Esophagus mucosa (tissue), 1 donor: ENCODE results near the gene C1orf56. TPM values are rescaled to one million over a fixed set of nuclear protein-coding genes. Genes with fewer than 3 reads are reported as not detected.

Experiments
- ATAC-seq: fragments of 200-7000 bp; cut with Tn5 transposase; one replicate; pipeline ENCODE4 v1.9.1; 2020
- total RNA-seq: library from RNA; stranded (reverse); gene quantifications from one replicate; pipeline ENCODE4 v1.2.4, GENCODE V29; 2023
- donor health status: DM: yes; HTN: yes; CAD: no.

C1orf56 gene, protein sequence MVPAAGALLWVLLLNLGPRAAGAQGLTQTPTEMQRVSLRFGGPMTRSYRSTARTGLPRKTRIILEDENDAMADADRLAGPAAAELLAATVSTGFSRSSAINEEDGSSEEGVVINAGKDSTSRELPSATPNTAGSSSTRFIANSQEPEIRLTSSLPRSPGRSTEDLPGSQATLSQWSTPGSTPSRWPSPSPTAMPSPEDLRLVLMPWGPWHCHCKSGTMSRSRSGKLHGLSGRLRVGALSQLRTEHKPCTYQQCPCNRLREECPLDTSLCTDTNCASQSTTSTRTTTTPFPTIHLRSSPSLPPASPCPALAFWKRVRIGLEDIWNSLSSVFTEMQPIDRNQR
- total RNA-seq = 1.3 TPM

DNA sequence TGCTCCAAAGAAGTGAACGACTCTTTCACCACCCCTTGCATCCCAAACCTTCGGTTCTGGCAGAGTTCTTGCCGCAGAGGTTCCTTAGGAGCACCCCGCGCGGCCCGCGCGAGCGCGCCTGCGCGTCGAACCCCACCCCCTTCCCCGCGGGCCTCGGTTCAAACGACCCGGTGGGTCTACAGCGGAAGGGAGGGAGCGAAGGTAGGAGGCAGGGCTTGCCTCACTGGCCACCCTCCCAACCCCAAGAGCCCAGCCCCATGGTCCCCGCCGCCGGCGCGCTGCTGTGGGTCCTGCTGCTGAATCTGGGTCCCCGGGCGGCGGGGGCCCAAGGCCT lies at the start of gene C1orf56:
Gene C1orf56 (plus strand): TSS at position 161 of the 334 bp plus-strand sequence. CDS start 97 bp downstream, at position 258.
- peak; percentile 51 for ATAC-seq

DNA sequence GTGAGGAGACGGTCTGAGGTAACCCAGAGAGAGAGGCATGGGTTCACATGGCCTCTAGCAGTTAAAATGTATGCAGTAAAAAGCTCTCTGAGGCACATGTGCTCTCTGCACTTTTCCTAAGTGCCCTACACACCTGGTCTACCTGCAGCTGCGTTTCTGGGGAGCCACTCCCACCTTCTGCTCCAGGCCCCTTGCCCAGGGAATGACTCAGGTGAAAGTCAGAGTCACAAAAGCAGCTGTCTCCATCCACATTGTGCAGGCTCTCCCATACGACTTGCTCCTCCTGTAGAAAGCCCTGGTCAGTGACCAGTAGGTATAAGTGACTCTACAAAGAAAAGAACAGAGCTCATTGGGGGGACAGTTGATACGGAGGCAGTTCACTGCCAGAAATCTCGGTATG lies 49.6 kb upstream of the C1orf56 start:
- ATAC-seq = no peak

DNA sequence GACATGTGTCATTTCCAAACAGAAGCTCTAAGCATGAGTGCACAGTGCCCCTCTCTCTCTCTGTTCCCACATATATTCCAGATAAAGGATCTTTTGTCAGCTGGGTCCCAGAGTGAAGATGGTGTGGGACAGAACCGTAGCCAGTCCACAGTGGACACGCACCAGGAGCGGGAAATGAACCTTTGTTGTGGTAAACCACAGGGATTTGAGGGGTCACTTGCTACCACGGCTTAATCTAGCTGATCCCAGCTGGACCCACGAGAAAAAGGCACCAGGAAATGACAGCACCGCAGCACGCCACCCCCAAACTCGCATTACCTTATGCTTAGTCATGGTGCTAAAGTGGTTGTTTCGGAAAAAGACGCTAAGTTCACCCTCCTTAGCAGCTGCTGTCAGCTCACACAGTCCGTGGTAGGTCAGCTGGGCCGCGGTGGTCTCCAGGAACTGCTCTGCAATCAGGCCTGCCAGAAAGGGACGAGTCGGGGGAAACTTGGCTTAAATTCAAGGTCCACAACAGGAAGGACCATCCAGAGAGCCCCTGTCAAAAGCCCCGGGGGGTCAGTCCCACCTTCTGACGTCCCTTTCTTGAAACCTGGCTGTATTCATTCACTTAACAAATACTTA lies 48.4 kb upstream of the C1orf56 start:
- ATAC-seq = no peak

DNA sequence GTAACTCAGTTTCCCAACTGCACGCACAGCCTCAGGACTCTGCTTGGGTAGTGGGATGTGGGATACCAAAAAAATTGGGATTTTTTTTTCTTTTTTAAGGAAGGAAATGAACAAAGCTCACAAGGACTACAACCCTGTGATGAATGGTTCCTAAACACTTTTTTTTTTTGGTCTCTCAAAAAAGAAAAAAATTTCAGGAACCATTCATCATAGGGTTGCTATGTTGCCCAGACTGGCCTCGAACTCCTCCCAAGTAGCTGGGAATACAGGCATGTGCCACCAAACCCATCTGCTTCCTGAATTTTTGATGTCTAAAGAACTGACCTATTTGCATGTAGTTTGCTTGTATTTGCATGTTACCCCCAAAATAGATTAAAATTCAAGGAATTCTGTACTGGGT lies 47.6 kb upstream of the C1orf56 start:
- no peak for ATAC-seq

DNA sequence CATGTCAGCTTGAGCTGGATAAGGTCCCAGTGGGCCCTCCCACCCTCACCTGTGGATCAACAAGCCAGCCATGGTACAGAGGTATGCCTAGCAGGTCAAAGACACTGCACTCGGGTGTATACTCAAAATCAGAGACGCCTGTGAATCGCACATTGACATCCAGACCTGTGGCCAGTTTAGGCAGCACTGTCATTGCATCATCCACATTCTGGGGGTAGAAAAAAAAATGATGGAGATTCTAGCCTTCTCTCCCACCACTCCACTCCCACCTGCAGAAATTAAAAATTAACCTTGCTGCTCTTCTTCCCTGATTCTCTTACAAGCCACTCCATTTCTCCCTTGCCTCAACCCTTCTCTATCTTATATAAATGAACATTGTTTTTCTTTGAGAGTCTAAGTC lies 47.1 kb upstream of the C1orf56 start:
- ATAC-seq = no peak

DNA sequence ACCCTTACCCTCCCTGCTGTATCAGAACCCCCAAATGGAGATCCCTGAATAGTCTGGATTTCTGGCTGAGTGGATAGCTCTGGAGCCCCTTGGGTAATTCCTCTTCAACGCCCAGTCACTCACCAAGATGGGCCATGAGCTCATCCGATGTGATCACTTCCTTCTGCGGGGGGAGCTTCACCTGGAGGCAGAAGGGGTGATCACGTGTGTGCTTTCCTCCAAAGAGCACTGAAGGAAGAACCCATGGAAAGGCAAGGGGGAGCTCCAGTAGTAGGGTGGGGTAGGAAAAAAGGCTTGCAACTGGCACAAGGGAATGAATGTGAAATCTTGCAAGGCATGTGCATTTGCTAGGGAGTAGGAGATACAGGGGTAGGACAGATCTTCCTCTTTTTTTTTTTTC lies 45.9 kb upstream of the C1orf56 start:
- ATAC-seq = no peak

DNA sequence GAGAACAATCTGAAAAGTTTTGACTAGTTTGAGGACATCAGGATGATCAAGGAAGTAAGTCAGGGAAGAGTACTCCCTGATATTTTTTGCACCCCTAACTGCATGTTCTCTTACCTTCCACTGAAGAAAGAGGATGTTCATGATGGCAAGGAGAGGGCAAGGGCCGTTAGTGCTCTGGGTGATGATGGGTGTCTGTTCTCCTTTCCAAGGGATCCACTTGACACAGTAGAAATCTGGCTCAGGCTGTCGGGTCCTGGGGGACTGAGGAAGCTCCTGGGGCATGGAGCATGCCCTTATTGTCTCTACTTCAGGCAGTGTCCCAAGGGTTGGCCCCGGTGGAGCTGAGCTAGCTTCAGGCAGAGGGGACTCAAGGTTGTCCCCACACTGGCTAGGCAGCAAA lies 45.5 kb upstream of the C1orf56 start:
- no peak for ATAC-seq

DNA sequence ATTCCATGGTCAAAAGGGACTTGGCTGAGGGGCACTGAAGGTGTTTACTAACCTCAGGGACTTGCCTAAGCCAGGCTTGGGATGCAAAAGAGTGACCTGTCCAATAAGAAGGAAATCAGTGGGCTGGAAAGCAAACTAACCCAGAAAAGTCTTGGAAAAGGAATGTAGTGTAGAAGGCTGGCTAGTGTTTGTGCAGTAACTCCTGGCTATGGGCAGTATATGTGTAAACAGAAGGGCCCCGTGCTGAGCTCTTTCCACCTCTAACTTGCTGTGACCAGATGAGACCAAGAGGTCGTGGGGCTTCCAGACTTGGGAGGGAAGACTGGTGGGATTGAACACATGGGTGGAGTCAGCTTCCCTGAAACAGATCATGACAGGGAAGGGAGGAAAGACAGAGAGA lies 44.9 kb upstream of the C1orf56 start:
- no peak for ATAC-seq

DNA sequence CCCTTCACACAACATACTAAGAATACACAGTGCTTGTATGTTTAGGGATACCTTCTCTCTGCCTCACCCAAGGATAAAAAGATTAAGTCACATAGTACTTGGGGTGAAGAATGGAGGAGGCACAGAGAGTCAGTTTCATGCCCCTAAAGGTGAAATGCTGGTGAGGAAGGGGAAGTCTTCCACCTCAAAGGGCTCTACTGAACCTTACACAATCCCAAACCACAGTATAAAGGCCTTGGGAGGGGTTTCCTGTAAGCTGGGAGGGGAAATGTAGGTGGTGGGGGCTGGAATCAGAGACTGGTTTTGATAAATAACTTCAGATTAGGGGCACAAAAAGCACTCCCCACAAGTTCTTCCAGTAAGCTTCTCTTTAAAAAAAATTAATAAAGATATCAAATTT lies 44.4 kb upstream of the C1orf56 start:
- ATAC-seq = no peak

DNA sequence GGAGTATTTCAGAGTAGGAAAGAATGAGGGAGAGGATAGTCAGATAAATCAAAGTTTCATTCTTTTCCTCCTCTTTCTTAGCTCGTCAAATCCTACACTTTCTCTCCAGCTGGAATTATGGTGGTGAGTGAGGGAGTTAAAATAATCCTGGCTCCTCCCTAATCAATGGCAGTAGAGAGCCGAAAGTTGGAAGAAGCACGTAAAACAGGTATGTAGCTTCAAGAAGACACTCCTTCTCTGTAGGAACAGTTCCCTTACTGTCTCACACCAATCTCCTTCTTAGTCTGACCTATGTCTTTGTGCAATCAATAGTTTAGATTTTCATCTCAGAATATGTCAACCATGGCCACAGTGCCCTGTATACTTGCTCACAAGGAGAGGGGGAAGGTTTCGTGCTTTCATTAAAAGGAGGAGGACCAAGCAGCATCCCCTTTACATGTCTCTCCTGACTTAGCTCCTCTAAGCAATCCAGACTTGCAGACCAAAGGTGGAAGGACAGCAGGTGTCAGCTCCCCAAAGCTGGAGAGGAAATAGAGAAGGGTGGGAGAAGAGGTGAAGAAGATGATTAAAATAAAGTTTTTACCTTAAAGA lies 41.7 kb upstream of the C1orf56 start:
- no peak for ATAC-seq

DNA sequence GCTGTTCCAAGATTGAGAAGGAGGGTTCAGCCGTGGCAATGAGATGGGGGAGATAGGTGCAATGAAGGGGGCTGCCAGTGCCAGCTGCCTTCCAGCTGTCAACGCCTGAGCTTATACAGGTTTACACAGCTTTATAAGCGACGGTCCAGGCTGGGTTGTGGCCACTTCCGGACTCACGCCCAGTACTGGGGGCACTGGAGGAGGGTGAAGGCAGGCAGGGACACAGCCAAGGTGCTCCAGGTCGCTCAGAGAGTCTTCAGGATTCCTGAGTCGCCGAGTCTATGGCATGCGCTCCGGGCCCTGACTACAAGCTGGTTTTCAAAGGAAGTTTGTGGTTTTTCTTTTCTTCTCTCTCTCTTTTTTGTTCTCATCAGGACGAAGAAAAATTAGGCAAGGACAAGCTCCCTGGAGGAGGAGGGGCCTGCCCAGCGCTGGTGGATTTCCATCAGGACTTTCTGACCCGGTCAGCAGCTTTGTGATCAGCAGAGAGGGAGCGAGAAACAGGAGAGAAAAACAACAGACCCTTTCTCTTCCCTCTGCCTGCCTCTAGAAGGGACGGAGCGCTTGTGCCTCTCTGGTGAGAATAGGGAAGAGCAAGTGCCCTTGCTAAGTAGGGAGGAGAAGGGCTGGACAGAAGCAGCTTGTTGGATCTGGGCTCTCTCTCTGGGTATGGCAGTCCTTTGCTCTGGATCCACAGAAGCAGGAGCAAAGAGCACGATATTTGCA lies 41.1 kb upstream of the C1orf56 start, which contains the start of gene MINDY1:
Gene MINDY1 (minus strand): TSS at position 576 of the 726 bp plus-strand sequence. CDS start 4,285 bp downstream, outside the sequence.
- ATAC-seq = peak; percentile 63

DNA sequence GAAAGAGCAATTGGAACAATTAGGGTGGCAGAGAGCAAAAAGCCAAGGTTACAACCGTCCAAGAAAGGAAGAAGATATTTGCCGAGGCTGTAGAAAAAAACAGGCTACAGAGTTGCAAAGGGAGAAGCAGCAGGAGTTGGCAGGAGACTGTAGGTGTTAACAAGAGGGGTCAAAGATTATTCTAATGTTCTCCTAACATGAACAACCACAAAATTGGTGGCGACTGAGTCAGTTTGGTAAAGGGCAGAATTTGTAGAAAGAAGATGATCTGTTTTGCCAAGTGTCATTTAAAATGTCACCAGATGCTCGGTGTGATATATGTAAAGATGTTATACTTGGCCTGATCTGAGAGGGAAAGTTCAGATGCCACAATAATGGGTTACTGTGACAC lies 39.7 kb upstream of the C1orf56 start:
- no peak for ATAC-seq

DNA sequence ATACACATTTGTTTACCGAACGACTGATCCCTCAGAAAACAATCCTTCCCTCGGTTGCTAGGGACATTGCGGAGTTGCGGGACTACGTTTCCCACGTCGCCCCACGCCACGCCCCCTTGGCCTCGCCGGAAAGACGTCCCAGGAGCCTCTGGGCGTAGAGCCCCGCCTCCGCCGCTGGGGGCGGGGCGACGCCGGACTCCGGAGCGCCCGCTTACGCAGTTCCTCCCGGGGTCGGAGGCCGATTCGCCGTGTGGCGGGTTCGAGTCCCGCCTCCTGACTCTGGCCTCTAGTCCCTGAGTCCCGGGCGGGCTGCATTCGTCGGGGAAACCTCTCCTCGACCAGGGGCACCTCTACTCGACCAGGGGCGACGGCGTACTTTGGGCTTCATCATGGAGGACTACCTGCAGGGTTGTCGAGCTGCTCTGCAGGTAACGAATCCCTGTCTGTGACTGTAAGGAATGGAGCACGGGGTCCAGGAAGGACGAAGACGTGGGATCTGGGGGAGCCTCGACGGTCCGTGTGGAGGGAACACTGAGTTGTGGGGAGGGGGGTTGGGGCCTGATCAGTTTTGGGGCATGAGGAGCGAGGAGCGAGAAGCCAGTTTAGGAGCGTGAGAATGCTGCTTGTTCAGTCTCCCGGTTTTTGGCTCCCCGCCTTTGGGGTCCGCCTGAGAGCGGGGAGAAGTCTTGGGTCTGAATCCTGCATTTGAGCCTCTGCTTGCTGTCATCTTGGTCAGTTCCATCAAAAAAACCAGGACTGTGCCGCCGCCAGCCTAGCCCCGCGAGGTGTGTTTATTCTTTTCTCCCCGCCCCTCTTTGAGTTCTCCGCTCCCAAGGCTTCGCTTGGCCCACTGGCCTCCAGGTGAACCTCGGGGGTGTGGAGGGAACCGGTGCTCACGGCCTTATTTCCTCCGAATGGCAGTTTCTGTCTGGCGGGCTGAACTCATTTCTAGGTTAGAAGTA lies 39.0 kb upstream of the C1orf56 start, which contains the start of gene PRUNE1:
Gene PRUNE1 (plus strand): TSS at position 206 of the 962 bp plus-strand sequence. CDS start 184 bp downstream, at position 390.
- ATAC-seq = peak; percentile 91

DNA sequence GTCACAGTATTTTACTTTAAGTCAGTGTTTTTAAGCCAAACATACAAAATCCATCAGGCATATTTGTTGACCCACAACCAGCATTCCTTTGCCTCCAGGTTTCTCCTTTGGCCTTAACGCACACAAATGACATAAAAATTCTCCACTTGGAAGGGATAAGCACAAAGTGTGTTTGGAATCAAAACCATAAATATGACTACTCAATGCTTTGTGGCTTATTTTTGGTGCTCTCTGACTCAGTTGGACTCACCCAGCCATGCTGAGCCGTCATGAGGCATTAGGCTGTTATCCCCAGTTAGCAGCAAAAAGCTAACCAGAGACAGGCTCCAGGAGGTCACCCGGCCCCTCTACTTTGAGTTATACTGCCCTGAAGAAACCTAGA lies 38.4 kb upstream of the C1orf56 start:
- ATAC-seq = no peak

DNA sequence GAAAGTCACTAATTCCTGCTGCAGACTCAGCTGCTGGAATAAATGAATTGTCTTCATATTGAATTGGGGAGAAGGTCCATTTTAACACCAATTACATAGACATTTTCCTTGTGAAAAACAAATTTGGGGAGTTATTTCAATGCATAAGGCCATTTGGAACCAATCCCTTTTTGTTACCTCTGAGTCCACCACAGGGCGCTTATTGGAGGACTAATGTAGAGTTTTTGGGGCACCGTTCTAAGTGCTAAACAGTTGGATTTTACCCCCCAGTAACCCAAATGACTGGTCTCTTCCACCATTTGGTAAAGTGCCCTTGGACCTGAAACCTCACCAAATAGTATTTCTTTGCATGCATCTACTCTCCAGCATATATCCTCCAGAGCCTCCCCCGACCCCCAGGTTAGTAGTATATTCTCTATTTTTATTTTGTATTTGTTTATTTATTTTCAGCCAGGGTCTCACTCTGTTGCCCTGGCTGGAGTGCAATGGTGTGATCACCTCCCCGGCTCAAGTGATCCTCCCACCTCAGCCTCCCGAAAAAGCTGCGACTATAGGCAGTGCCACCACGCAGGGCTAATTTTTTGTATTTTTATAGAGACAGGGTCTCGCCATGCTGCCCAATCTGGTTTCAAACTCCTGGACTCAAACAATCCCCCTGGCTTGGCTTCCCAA lies 37.7 kb upstream of the C1orf56 start:
- ATAC-seq = no peak

DNA sequence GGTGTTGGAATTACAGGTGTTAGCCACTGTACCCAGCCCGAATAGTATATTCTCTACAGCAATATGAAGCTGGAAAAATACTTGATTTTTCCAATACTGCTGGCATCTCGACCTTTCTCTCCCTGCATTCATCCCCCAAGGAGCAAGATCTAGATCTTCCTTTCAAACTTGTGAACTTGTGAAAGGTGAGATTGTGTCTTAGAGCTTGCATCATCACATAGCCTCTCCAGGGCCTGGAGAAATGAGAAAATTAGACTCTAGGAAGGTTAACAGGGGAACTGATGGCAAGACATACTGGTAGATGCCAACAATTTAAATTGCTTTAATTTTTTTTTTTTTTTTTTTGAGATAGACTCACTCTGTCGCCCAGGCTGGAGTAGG lies 37.2 kb upstream of the C1orf56 start:
- no peak for ATAC-seq

DNA sequence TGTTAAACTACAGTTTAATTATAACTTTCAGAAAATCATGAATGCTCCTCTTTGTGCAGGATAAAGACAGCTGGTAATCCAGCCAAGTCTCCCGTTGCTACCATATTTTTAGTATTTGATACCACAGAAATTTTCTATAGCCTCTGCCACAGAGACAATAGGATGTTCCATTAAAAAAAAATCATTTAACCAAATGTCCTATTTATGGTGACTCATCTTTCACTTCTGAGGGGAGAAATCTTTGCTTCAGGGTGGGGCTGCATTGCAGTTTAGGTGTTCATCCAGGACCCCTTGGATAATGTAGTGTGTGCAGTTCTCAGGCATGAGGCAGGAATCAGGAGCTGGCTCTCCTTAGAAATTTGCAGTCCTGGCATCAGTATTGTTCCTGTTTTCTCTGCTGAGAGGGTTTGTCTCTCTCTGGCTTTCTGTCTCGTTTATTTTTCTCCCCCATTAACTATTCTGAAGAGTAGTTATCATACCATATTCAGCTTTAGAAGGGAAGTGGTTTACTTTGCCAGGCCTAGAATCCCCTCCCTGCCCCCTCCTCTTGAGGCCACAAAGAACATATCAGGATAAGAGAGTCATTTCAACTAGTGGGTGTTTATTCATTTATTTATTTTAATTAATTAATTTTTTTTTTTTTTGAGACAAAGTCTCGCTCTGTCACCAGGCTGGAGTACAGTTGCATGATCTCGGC lies 36.2 kb upstream of the C1orf56 start:
- no peak for ATAC-seq

DNA sequence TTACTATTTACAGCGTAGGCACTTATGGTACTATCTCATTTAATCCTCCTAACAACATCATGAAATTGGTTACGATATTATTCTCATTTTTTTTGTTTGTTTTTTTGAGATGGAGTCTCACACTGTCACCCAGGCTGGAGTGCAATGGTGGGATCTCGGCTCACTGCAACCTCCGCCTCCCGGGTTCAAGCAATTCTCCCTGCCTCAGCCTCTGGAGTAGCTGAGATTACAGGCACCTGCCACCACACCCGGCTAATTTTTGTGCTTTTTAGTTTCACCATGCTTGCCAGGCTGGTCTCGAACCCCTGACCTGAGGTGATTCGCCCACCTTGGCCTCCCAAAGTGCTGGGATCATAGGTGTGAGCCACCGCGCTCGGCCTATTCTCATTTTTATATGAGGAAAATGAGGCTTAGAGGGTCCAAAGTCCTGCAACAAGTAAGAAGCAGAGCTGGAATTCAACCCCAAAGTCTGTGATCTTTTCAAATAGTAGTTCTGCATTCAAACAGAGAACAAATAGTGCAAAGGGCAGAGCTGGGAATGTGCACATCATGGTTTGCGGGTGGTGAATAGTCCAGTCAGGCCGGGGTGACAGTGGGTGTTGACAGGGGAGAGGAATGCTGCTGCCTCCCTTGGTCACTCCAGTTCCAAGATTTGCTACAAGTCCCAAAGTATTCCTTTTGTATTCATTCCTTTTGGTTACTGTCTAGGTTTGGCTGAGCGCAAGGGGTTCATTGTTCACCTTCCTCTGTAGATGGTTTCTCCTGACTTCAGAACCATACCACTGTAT lies 34.7 kb upstream of the C1orf56 start:
- no peak for ATAC-seq

DNA sequence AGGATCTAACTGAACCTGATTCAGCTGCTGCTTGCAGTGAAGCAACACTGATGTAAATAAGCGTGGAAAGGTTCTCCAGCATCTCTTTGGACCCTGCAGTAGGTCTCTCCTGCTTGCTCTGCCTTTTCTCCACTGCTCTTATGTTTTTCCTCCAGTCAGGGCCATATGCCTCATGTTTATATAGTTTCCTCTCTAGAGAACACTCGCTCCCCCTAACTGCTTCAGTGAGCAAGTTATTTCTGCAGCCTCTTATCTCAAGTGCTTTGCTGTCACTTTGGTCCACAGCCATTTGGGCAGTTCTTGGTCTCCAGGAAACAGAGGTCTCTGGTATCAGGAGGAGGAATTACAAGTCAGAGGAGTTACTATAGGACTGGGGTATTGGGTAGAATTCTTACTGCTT lies 34.0 kb upstream of the C1orf56 start:
- no peak for ATAC-seq

DNA sequence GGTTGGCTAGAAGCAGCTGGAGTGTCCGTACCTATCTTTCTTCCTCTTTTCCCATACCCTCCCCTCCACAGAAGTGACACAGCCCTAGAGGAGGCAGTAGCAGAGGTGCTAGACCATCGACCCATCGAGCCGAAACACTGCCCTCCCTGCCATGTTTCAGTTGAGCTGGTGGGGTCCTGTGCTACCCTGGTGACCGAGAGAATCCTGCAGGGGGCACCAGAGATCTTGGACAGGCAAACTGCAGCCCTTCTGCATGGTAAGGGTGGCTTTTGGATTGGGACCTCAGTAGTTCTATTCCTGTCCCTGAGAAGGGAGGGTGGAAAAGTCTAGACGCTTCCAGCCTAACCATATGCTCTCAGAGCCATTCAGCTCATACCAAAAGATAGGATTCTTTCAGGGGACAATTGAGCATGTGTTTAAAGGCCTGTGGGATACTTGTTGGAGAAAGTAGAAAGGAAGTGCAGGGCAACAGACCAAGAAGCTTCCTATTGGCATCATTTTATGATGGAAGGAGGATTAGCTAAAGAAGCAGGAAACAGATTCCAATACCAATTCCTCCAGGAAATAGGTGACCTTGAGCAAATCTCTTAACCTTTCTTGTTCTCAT lies 22.9 kb upstream of the C1orf56 start:
- ATAC-seq = peak; percentile 89
